HepG2 (cell line): Measurements from ENCODE around the gene NT5M. TPM values are rescaled to one million over a fixed set of nuclear protein-coding genes. Genes with fewer than 3 reads are reported as not detected.

Source experiments
- ATAC-seq: fragments of 200-7000 bp; cut with Tn5 transposase; 3 replicates; pipeline ENCODE4 v1.9.1; 2020; ENCODE audit warnings: mild to moderate bottlenecking, moderate library complexity
- BruUV-seq: library from RNA; stranded (reverse); fragments of 400-500 nt; replicated peaks from 2 replicates; lab custom pipeline; 2021; lab: Mats Ljungman, UMichigan
- CTCF ChIA-PET: fragments of 300-600 bp; formaldehyde crosslinking; extraction: SDS; loops from one replicate; lab custom pipeline; 2021; ENCODE audit warnings: low total read pairs, inconsistent platforms, low intra/inter-chr PET ratio; lab: Yijun Ruan, JAX
- POLR2A ChIA-PET: fragments of 350-600 bp; sonication (Branson Sonifier 250); formaldehyde crosslinking; loops from one replicate; lab custom pipeline; 2020; ENCODE audit warnings: antibody characterized with exemption, inconsistent platforms; lab: Yijun Ruan, JAX
- DNase-seq: peaks from one replicate; pipeline ENCODE4 v3.0.0-alpha.2; 2015; ENCODE audit warnings: low spot score
- FAIRE-seq: peaks from 3 replicates; lab custom pipeline; 2011; peaks lifted over from hg19 to GRCh38; lab: Jason Lieb, UNC
- H2AFZ ChIP-seq: one replicate; pipeline ENCODE4 v1.6.1; 2011; ENCODE audit warnings: low read length, inconsistent platforms
- H3K27ac ChIP-seq: fragments of 300-600 bp; 3 replicates; pipeline ENCODE4 v1.8.0; 2011; ENCODE audit warnings: mixed run types, mild to moderate bottlenecking, mixed read lengths, low read length, inconsistent platforms; ENCODE audit not compliant: insufficient read depth; ENCODE audit errors: extremely low read length
- H3K27me3 ChIP-seq, 2 experiments: fragments of 200-600 bp in 1 of 2; 2 replicates in 1 of 2; 3 replicates in 1 of 2; pipeline versions ENCODE4 v1.6.0 to v1.8.0; 2011; ENCODE audit warnings: low read length in 2 of 2, mild to moderate bottlenecking in 2 of 2, moderate library complexity in 2 of 2, inconsistent platforms in 1 of 2; ENCODE audit not compliant: insufficient read depth in 2 of 2, control insufficient read depth in 1 of 2
- H3K36me3 ChIP-seq, 2 experiments: fragments of 200-600 bp in 1 of 2; replicated peaks in 1 of 2; 2 replicates in 1 of 2; 3 replicates in 1 of 2; pipeline versions ENCODE4 v1.5.1 to v1.8.0; 2011; ENCODE audit warnings: low read length in 2 of 2, inconsistent platforms in 1 of 2; ENCODE audit not compliant: insufficient read depth in 2 of 2, control insufficient read depth in 1 of 2
- H3K4me1 ChIP-seq: 2 replicates; pipeline ENCODE4 v1.5.1; 2012; ENCODE audit warnings: low read length, inconsistent platforms; ENCODE audit not compliant: insufficient read depth
- H3K4me2 ChIP-seq: 2 replicates; pipeline ENCODE4 v1.6.0; 2011; ENCODE audit warnings: low read depth, low read length, inconsistent platforms
- H3K4me3 ChIP-seq, 3 experiments: fragments of 200-600 bp in 1 of 3; sonication (generic), shearing (Covaris generic) in 1 of 3; replicated peaks in 1 of 3; 2 replicates each; pipeline ENCODE4 v1.5.1; 2011 to 2016; ENCODE audit warnings: low read length in 3 of 3, inconsistent platforms in 2 of 3, low read depth in 2 of 3, mild to moderate bottlenecking in 2 of 3, control low read depth in 1 of 3, mixed read lengths in 1 of 3; ENCODE audit not compliant: insufficient read depth in 1 of 3
- H3K79me2 ChIP-seq: one replicate; pipeline ENCODE4 v1.6.1; 2011; ENCODE audit warnings: low read length, inconsistent platforms; ENCODE audit not compliant: insufficient read depth
- H3K9ac ChIP-seq: 2 replicates; pipeline ENCODE4 v1.6.0; 2011; ENCODE audit warnings: mild to moderate bottlenecking, low read depth, low read length, inconsistent platforms; ENCODE audit not compliant: insufficient read depth
- H3K9me3 ChIP-seq: 2 replicates; pipeline ENCODE4 v1.5.1; 2012; ENCODE audit warnings: mild to moderate bottlenecking, low read length
- H4K20me1 ChIP-seq: 2 replicates; pipeline ENCODE4 v1.6.0; 2011; ENCODE audit warnings: inconsistent platforms, mild to moderate bottlenecking, low read length, moderate library complexity; ENCODE audit not compliant: insufficient read depth
- HNF4G ChIP-seq, 2 experiments: sonication (generic) in 1 of 2; formaldehyde crosslinking in 1 of 2; IDR thresholded peaks; 2 replicates each; pipeline versions ENCODE4 v1.4.0 to v1.6.1; 2011 to 2020; ENCODE audit warnings: borderline replicate concordance in 2 of 2, low read depth in 2 of 2, mild to moderate bottlenecking in 2 of 2, low read length in 1 of 2, missing genetic modification reagents in 1 of 2, moderate library complexity in 1 of 2
- HNRNPLL ChIP-seq: fragments of 200-400 bp; formaldehyde crosslinking; IDR thresholded peaks from 2 replicates; pipeline ENCODE4 v1.6.1; 2017; ENCODE audit warnings: mild to moderate bottlenecking, low read depth, low read length; ENCODE audit not compliant: poor library complexity, severe bottlenecking
- KDM2A ChIP-seq: sonication (generic); formaldehyde crosslinking; IDR thresholded peaks from 2 replicates; pipeline ENCODE4 v1.4.0; 2020; ENCODE audit warnings: low read depth, missing genetic modification reagents, borderline replicate concordance
- MED1 ChIP-seq: sonication (generic); formaldehyde crosslinking; IDR thresholded peaks from 2 replicates; pipeline ENCODE4 v1.4.0; 2020; ENCODE audit warnings: missing genetic modification reagents
- NR2F1 ChIP-seq, 2 experiments: fragments of 450-650 bp in 1 of 2; formaldehyde crosslinking in 1 of 2; IDR thresholded peaks; 2 replicates each; pipeline versions ENCODE4 v1.5.0 to v1.6.1; 2016 to 2020; ENCODE audit warnings: mild to moderate bottlenecking in 1 of 2, missing compliant biosample characterization in 1 of 2, missing genetic modification reagents in 1 of 2, moderate library complexity in 1 of 2
- SOX13 ChIP-seq, 3 experiments: fragments of 450-650 bp in 1 of 3; sonication (generic) in 1 of 3; formaldehyde crosslinking in 1 of 3; IDR thresholded peaks in 2 of 3; conservative IDR thresholded peaks in 1 of 3; 2 replicates each; pipeline versions ENCODE4 v1.5.0 to v1.6.1; 2016 to 2020; ENCODE audit warnings: antibody characterized with exemption in 1 of 3, mild to moderate bottlenecking in 1 of 3, missing compliant biosample characterization in 1 of 3, missing genetic modification reagents in 1 of 3, moderate library complexity in 1 of 3
- SPEN ChIP-seq: sonication (generic); formaldehyde crosslinking; IDR thresholded peaks from 2 replicates; pipeline ENCODE4 v1.5.1; 2020; ENCODE audit warnings: low read depth, mild to moderate bottlenecking, missing genetic modification reagents
- STAG1 ChIP-seq: sonication (generic); formaldehyde crosslinking; IDR thresholded peaks from 2 replicates; pipeline ENCODE4 v1.4.0; 2020; ENCODE audit warnings: missing genetic modification reagents
- TBX2 ChIP-seq: sonication (generic); formaldehyde crosslinking; IDR thresholded peaks from 2 replicates; pipeline ENCODE4 v1.5.0; 2020; ENCODE audit warnings: missing genetic modification reagents, mild to moderate bottlenecking, borderline replicate concordance
- TFAP4 ChIP-seq: sonication (generic); IDR thresholded peaks from 2 replicates; pipeline ENCODE4 v1.6.1; 2016; ENCODE audit warnings: low read depth, borderline replicate concordance
- XRCC5 ChIP-seq: fragments of 200-400 bp; formaldehyde crosslinking; optimal IDR thresholded peaks from 2 replicates; pipeline ENCODE3; 2017; ENCODE audit warnings: mild to moderate bottlenecking, low read length
- ZNF205 ChIP-seq: IDR thresholded peaks from 2 replicates; pipeline ENCODE4 v1.6.1; 2018; ENCODE audit warnings: missing biosample characterization, missing genetic modification reagents
- ZNF224 ChIP-seq: sonication (generic); formaldehyde crosslinking; IDR thresholded peaks from 2 replicates; pipeline ENCODE4 v1.5.0; 2020; ENCODE audit warnings: mild to moderate bottlenecking, missing genetic modification reagents
- ZNF263 ChIP-seq: sonication (generic); formaldehyde crosslinking; IDR thresholded peaks from 2 replicates; pipeline ENCODE4 v1.4.0; 2020; ENCODE audit warnings: missing genetic modification reagents
- ZNF292 ChIP-seq: sonication (generic); formaldehyde crosslinking; IDR thresholded peaks from 2 replicates; pipeline ENCODE4 v1.8.1; 2022; ENCODE audit warnings: mild to moderate bottlenecking, low read depth, missing genetic modification reagents, borderline replicate concordance
- ZNF598 ChIP-seq: sonication (generic); formaldehyde crosslinking; IDR thresholded peaks from 2 replicates; pipeline ENCODE4 v1.5.1; 2020; ENCODE audit warnings: mild to moderate bottlenecking, missing genetic modification reagents, borderline replicate concordance
- WGBS: methylation state at CpG from one replicate; pipeline ENCODE4 v1.1.6; 2017; ENCODE audit warnings: low lambda C conversion rate; 5-methylcytosine and 5-hydroxymethylcytosine counted together
- in situ Hi-C: cut with HindIII; loops from 2 replicates; pipeline ENCODE4 v1.10.0; 2017; ENCODE audit warnings: low pct_unique_long_range_greater_than_20kb; ENCODE audit not compliant: extremely low pct_ligation_motif_present
- intact Hi-C: fragments of 100-400 bp; cut with micrococcal nuclease; formaldehyde crosslinking; loops from one replicate; pipeline ENCODE4 v1.10.0; 2022; ENCODE audit not compliant: unreplicated experiment
- polyA plus RNA-seq, 8 experiments: library from polyadenylated mRNA; depleted of rRNA in 3 of 8; stranded (reverse) in 7 of 8; unstranded in 1 of 8; fragments of >200 nt; fragmentation: Illumina TruSeq in 4 of 8; extraction: Trizol in 4 of 8; gene quantifications; 2 replicates each; pipeline versions ENCODE4 v1.2.1 to v1.2.3, GENCODE V29; 2011 to 2016; ENCODE audit warnings: low read depth in 4 of 8, missing spikeins in 1 of 8, mixed read lengths in 1 of 8; ENCODE audit not compliant: insufficient read depth in 1 of 8
- total RNA-seq, 5 experiments: library from RNA; depleted of rRNA; stranded (reverse); fragments of >200 nt; fragmentation: Illumina TruSeq; extraction: Trizol; gene quantifications; 2 replicates each; pipeline ENCODE4 v1.2.3, GENCODE V29; 2016; ENCODE audit warnings: low read depth in 1 of 5

Gene NT5M
- total and polyA plus RNA-seq, 2 of the 13 experiments (the other 11 are each of a cell fraction or from before 2014, with no cell fraction given) = 0.55 to 0.78 TPM

GRCh38 chr17:17387498-17388362, 84.6 kb downstream of the NT5M start:
- Histone ChIP-seq H3K27me3 (peaks cover 0 to 14% of the 10 kb centered on the region in 2 experiments; a peak in 2 of 5 replicates), H3K36me3 (no peaks in the 10 kb centered on the region), H3K4me2 (peak overlapping the region; percentile 86), H4K20me1 (no peaks in the 10 kb centered on the region), H3K79me2 (no peaks in the 10 kb centered on the region), H3K4me3 (peak overlapping the region in 2 of 3 experiments; percentile 25 to 62; a peak in 3 of 6 replicates), H2AFZ (peak overlapping the region; percentile 48), H3K9me3 (no peaks in the 10 kb centered on the region), H3K9ac (peak overlapping the region; percentile 47), H3K27ac (no peak overlapping the region), H3K4me1 (peaks cover 19% of the 10 kb centered on the region)
- intact Hi-C loops (no loop called here), in situ Hi-C loops (no loop called here)
- DNase-seq (peak; percentile 77), ATAC-seq (peak; percentile 95), FAIRE-seq (peak; percentile 72)
- no TSS peak for BruUV-seq
- POLR2A ChIA-PET = interaction anchor here (0.9 to 1.7 kb wide), 9 partner anchors 15 to 184 kb away, joined by 3 to 14 read pairs (median 4); partner anchors contain the start of gene RASD1
- WGBS = 7% methylated on average over 3 of the region's 15 CpGs
- CTCF ChIA-PET = interaction anchor here (0.6 to 3.5 kb wide), 5 partner anchors 24 to 52 kb away, joined by 3 to 16 read pairs (median 4); no protein-coding TSS in a partner anchor
- TF ChIP-seq NR2F1 (CRISPR knock-in tag; IDR thresholded peaks at IDR 0.05) (peak; percentile 45; a peak in 2 of 4 replicates), TFAP4 (peak; percentile 77; the same call in 1 of the 2 replicates), ZNF263 (CRISPR knock-in tag) (0 out of 2 replicates have a peak, but pooled peaks have one; percentile 24), HNF4G (IDR thresholded peaks at IDR 0.05; ENCODE audit: borderline replicate concordance, low read depth, low read length) (peak; percentile 39; the same call in 1 of the 2 replicates), HNF4G (CRISPR knock-in tag; IDR thresholded peaks at IDR 0.05; ENCODE audit: borderline replicate concordance, low read depth) (no peak), ZNF205 (no peak), ZNF224 (CRISPR knock-in tag) (peak; percentile 40; the same call in 1 of the 2 replicates), HNRNPLL (peak; percentile 39), MED1 (CRISPR knock-in tag) (0 out of 2 replicates have a peak, but pooled peaks have one; percentile 34), KDM2A (CRISPR knock-in tag) (peak; percentile 14; the same call in 1 of the 2 replicates), ZNF292 (CRISPR knock-in tag) (peak; percentile 63), STAG1 (CRISPR knock-in tag) (peak; percentile 60), SPEN (CRISPR knock-in tag) (peak; percentile 28; the same call in 1 of the 2 replicates), ZNF598 (CRISPR knock-in tag) (peak; percentile 62; the same call in 1 of the 2 replicates), SOX13 (IDR thresholded peaks at IDR 0.05) (no peak), SOX13 (CRISPR knock-in tag; conservative IDR thresholded peaks at IDR 0.05 in 1 of 2, IDR thresholded peaks at IDR 0.05 in 1 of 2) (0 out of 4 replicates have a peak, but pooled peaks of 1 of the 2 experiments have one; percentile 2), XRCC5 (peak; percentile 76), TBX2 (CRISPR knock-in tag) (0 out of 2 replicates have a peak, but pooled peaks have one; percentile 35)
